ENCODE data around the gene LRRC58.
"Not testable (repeated sequence)": the region's sequence is repeated elsewhere in the genome, so short reads cannot be mapped to it uniquely, and the experiment has no call there.

LRRC58 gene

GRCh38 chr3:120348991-120349854 is at the start of gene LRRC58:
LRRC58 (minus strand) TSS chr3:120349354; CDS start chr3:120349243, 111 bp downstream.
- peak; percentile 64 for DNase-seq

DNA sequence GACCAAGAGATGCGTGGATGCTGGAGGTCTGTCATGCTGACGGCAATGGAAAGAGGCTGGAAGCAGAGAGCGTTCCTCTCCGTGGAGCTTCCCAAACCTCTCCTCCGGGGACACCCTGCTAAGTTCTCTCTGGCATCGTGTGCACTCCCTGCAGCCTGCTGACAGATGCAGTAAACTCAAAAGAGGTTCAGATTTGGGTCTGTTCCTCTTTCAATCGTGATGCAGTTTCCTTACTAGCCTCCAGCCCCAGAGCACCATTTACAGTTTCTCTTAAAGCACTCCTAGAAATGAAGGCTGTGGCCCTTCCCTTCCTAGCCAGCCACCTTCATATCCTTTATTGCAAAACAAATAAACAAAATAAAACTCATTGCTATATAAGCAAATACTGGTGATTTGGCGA is 47.3 kb upstream of the LRRC58 start:
- DNase-seq, result no peak

- no peak for DNase-seq
Observed at GRCh38 chr3:120394347-120394746, 45.2 kb upstream of the LRRC58 start.

- no peak for DNase-seq
Observed at GRCh38 chr3:120393761-120394160, 44.6 kb upstream of the LRRC58 start.

- no peak for DNase-seq
Observed at GRCh38 chr3:120393243-120393642, 44.1 kb upstream of the LRRC58 start.

DNA sequence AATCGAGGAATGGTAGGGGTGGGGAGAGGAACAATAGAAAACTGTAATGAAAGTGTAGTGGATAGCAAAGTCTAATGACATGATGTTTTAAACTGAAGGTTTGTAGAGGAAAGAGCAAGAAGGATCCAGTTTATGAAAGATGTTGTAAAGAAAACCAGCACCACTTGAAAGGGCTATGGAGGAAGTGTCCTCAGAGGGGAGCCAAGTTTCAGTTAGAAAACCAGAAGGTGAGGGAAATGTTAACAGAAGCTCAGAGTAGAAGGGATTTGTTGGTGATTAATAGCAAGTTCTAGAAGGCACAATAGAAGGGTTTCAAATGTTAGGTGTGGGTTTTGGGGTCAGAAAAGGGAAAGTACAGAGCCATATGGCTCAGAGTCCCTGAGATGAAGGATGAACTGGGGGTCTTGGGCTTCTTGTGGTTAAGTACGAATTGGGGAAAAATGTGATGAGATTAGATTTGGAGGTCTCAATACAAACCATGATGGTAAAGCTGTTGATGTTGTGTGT is 33.8 kb upstream of the LRRC58 start:
- no peak for DNase-seq

DNA sequence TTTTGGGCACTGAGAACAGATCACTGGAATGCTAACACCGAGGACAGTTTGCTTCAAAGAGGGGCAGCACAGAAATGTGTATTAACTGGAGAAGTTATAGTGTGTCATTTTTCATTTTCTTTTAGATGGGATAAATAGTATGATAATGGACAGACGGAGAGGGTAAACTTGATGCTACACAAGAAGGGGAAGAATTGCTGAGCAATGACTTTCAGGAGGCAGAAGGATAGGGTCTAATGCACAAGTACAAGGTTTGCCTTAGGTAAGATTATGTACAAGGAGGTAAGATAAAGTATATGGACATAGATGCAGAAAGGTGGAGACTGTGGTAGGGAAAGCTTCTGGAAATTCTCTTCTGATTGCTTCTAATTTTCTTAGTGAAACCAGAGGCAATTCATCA is 32.3 kb upstream of the LRRC58 start:
- no peak for DNase-seq

DNA sequence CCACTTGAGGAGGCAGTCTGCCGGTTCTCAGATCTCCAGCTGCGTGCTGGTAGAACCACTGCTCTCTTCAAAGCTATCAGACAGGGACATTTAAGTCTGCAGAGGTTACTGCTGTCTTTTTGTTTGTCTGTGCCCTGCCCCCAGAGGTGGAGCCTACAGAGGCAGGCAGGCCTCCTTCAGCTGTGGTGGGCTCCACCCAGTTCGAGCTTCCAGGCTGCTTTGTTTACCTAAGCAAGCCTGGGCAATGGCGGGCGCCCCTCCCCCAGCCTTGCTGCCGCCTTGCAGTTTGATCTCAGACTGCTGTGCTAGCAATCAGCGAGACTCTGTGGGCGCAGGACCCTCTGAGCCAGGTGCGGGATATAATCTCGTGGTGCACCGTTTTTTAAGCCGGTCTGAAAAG is 28.8 kb upstream of the LRRC58 start:
- DNase-seq, result not testable (repeated sequence)

- no peak for DNase-seq
Observed at GRCh38 chr3:120370463-120370862, 21.3 kb upstream of the LRRC58 start.

DNA sequence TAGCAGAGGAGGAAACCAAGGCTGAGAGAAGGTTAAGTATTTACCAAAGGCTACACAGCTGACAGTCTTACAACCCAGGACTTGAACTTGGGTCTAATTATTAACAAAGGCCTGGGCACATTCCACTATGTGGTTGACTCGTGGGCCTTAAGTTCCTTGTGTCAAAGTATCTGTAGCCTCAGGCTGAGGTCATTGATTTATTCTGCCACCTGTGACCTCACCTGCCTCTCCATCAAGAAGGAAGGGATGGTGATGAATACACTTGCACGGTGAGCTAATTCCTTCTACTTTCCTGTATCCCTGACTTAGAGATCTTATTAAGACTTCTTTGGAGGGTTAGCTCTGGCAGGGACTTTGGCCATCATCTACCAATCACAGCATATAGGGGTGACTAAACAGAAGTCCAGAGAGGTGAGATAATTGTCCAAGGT is 19.9 kb upstream of the LRRC58 start:
- DNase-seq, result no peak

GRCh38 chr3:120368172-120368571 is 19.0 kb upstream of the LRRC58 start:
- DNase-seq, result no peak

GRCh38 chr3:120364821-120365220 is 15.7 kb upstream of the LRRC58 start:
- no peak for DNase-seq

DNA sequence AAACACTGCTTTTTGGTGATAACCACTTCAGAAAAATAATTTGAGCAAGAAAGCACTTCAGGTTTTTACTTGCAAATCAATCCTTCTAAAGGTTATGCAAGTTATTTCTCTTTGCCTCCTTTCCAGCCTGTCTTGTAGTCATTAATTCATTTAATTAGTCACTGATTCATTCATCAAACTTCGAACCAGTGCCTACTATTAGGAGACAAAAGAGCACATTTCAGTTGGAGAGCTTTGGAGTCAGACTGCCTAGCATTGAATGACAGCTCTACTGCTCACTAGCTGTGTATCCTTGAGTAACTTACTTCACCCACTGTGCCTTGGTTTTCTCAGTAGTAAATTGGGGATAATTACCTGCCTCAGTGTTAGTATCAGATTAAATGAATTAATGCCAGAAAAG is 14.9 kb upstream of the LRRC58 start:
- DNase-seq, result no peak

GRCh38 chr3:120357807-120358206 is 8.7 kb upstream of the LRRC58 start:
- no peak for DNase-seq

- no peak for DNase-seq
Observed at GRCh38 chr3:120355486-120355885, 6.3 kb upstream of the LRRC58 start.

GRCh38 chr3:120353463-120353862 is 4.3 kb upstream of the LRRC58 start:
- DNase-seq, result no peak

DNA sequence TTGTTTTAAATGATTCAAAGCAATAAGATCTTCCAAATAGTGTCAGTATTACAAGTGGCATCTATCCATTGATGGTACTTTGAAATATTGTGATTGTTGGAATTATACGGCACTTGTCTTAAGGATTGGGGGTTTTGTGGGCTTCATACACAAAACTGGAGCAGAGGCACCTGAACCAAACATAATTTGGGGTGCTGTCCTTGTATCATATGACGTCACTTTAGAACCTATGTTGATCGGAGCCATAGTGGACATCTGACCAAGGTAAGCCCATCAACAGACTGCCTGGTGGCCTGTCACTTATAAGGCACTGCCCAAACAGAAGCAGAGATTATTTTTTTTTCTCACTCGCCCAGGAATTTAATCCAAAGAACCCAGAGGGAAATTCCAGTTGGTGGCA is 2.9 kb upstream of the LRRC58 start:
- no peak for DNase-seq

DNA sequence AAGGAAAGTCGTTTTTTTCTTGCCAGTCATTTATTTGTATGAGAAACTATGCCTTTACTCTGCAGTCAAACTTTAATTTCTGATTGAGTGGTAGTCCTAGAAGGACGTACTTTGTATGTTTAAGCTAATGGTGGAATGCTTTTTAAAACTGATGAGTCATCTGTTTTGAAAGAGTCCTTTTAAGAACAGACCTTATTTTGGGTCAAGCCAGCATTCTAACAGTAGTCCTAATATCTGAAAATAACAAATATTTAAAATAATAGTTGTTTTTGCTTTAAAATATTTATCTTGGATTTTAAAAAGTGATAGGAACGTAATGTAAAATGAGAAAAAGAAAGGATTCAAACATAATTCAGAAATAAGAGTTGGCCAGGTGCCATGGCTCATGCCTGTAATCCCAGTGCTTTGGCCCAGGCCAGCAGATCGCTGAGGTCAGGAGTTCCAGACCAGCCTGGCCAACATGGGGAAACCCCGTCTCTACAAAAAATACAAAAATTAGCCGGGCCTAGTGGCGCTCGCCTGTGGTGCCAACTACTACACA is 1.3 kb upstream of the LRRC58 start:
- DNase-seq, result no peak

- no peak for DNase-seq
Observed at GRCh38 chr3:120349855-120350125, 636 bp upstream of the LRRC58 start.

DNA sequence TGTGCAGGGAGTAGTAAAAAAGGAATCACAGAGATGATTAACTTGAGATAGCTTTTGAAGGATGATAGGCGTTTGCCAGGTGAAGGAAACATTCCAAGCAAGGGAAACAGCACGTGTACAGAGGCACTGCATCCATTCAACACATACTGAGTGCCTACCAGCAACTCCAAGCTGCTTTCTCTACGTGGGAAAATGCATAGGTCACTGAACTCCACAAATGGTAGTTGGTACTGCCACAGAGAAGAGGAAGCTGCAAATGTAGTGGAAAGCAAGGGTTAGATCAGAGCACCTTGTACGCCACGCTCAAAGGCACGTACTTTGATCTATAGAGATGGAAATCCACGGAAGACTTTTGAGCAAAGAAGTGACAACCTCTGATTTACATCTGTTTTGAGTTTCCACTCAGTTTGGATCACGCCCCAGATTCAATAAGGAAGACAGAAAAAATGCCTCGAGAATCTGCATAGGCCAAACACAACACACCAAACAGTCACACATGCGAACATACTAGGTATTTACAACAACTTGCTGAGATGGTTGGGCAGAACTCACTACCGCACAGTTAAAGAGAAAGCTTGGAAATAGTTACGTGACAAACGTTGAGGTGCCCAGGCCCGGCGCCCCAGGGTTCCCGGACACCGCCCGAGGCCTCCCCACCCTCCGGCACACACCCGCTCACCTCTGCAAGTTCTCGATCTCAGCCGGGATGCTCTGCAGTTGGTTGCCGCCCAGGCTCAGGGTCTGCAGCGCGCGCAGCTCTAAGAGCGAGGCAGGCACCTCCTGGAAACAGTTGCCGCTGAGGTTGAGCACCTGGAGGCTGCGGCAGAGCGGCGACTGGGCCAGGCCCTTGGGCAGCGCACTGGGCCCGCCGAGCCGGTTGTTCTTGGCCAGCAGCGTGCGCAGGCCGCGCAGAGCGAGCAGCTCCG is 826 bp downstream of the LRRC58 start:
- peak; percentile 17 for DNase-seq

DNA sequence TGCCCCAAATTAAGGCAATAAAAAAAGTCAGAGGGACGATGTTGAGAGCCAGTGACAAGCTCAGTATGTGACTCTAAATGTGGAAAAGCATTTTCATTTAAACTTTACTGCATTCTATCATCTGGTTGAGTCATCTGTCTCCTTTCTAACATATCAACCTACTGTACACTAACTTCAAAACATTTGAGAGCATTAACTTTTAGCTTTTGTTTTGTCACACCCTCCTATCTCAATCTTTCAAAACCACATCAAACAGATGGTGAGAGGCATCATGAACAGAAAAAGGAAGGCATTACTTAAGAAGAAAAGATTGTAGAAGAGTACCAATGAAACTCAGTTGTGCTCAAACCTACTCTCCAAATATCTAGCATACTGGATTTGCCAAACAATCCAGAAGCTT is 4.8 kb downstream of the LRRC58 start:
- DNase-seq, result no peak

DNA sequence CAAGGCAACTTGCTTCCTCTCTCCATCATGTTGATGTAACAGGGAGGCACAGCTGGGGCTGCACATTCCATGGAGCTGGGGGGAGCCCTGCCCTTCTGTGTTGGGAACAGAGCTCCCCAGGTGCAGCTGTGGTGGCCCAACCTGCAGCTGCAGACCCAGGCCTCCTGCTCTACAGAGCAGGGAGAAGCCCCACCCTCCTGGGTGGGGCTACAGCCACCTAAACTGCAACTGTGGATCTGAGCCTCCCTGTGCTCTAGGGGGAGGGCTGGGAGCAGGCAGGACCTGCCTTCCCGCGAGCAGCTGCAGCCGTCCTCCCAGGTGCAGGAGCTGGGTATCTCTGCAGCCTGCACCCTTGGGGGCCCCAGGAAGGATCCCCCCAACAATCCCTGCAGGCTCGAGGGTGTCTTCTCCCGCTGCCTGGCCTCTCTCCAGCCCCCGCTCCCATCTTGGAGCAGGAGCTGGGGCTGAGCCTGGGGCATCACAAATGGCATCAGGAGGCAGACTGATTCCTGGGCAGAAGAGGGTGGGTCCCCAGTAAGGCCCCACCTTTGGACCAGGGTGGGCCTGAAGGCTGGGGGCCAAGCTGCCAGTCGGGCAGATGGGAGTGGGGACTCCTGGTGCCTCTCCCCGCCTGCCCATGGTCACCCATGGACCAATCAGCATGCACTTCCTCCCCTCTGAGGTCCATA is 7.4 kb downstream of the LRRC58 start:
- DNase-seq, result no peak

GRCh38 chr3:120339362-120339761 is 9.8 kb downstream of the LRRC58 start:
- DNase-seq, result no peak

Data from NCI-H2029 treated with DMSO at 0.1 percent for 48 hours (cell line).